ENCODE results near the gene PDZD11. TPM values are rescaled to one million over a fixed set of nuclear protein-coding genes. Genes with fewer than 3 reads are reported as not detected.

The PDZD11 gene
- total and polyA plus RNA-seq, 12 donors: 24.4 to 97.7 (median 46.2) TPM

DNA sequence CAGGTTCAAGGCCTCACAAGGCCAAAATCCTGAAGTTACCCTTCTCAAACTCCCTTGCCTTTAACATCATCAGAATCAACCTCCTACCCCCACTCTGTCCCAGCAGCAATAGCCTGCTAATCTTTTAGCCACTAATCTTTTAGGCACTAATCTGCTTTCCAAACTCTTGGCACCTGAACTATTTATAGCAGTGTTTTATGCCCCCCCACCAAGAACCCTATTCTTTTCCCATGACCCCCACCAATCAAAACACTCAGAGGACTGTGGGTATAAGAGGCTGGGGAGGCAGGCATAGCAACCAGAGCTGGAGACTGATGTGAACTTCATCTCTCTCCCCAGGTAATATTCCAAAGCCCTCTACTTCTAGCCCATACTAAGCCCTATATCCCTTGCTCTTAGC, 21.7 kb downstream of the PDZD11 start, which contains the start of gene ARR3:
Gene ARR3 (plus strand): TSS at position 301 of the 400 bp plus-strand sequence. CDS start 1,052 bp downstream, outside the sequence.
- Histone ChIP-seq H3K27me3 (no peaks in the 10 kb centered on the region), H3K36me3 (replicated peaks in 1 of 2) (no peaks in the 10 kb centered on the region), H3K4me3 (no peak within 1 kb of the TSS), H3K27ac (no peak within 1 kb of the TSS), H3K9me3 (replicated peaks in 1 of 3) (no peaks in the 10 kb centered on the region), H3K4me1 (replicated peaks in 1 of 2) (no peaks in the 10 kb centered on the region)
- TF ChIP-seq, protein P1, sequence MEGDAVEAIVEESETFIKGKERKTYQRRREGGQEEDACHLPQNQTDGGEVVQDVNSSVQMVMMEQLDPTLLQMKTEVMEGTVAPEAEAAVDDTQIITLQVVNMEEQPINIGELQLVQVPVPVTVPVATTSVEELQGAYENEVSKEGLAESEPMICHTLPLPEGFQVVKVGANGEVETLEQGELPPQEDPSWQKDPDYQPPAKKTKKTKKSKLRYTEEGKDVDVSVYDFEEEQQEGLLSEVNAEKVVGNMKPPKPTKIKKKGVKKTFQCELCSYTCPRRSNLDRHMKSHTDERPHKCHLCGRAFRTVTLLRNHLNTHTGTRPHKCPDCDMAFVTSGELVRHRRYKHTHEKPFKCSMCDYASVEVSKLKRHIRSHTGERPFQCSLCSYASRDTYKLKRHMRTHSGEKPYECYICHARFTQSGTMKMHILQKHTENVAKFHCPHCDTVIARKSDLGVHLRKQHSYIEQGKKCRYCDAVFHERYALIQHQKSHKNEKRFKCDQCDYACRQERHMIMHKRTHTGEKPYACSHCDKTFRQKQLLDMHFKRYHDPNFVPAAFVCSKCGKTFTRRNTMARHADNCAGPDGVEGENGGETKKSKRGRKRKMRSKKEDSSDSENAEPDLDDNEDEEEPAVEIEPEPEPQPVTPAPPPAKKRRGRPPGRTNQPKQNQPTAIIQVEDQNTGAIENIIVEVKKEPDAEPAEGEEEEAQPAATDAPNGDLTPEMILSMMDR (IDR thresholded peaks at IDR 0.05): no peak
- TF ChIP-seq POLR2A (IDR thresholded peaks at IDR 0.05): no peak
- intact Hi-C loops (cut with DNase I): no loop called here
- DNase-seq: no peak

DNA sequence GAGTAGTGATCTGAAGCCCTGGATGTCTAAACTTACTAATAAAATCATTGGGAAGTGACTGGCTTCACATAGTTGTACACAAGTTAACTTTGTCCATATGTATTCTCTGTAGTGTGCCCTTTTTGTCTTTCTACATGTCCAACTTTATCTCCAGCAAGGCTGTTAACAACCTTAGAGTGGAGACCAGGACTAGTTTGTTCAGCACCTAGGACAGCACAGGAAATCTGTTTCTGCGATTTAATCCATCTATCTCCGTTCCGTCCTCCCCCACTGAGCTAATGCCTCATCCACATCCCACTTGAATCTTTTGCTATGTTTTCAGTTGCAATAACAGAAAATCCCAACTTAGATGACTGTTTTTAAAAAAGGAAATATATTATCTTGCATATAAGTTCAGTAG, 24.9 kb downstream of the PDZD11 start:
- Histone ChIP-seq H3K27me3 (no peaks in the 10 kb centered on the region), H3K9me3 (replicated peaks in 1 of 3) (no peaks in the 10 kb centered on the region), H3K27ac (no peak overlapping the region), H3K4me3 (no peak overlapping the region), H3K4me1 (replicated peaks in 1 of 2) (no peaks in the 10 kb centered on the region), H3K36me3 (replicated peaks in 1 of 2) (no peaks in the 10 kb centered on the region)
- WGBS, 4 donors: 53 to 77% (median 57%) methylated on average over 3 of the region's 3 CpGs
- intact Hi-C loops (cut with DNase I): no loop called here
- no peak for TF ChIP-seq POLR2A (IDR thresholded peaks at IDR 0.05)
- TF ChIP-seq, protein P1 (IDR thresholded peaks at IDR 0.05): no peak
- no peak for DNase-seq

DNA sequence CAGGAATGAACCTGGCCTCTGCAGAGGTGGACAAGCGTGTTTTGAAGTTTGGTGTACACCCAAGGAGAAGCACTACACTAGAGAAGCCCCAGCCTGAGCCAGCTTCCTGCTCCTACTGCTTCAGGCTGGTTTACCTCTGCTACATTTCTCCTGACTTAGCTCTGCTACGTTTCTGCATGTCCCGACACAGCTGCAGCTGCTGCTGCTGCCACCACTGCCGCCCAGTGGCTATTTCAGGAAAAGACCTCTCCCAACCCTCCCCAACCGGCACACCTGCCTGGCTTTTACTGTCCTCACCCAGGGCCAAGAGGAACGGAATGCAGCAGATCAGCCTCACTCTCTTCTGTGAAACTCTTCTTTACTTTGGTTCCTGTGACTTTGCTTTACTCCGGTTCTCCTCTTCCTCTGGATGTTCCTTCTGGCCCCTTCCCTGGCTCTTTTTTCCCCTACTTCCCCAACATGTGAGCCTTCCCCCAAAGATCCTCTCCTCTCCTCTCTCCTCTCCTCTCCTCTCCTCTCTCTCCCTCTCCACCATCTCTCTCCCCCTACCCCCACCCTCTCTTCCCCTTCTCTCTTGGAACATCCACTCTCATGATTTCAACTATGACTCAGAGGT, 26.7 kb downstream of the PDZD11 start:
- Histone ChIP-seq H3K27me3 (peaks cover 4% of the 10 kb centered on the region), H3K4me3 (no peak overlapping the region), H3K36me3 (replicated peaks in 1 of 2) (no peaks in the 10 kb centered on the region), H3K9me3 (replicated peaks in 1 of 3) (no peaks in the 10 kb centered on the region), H3K27ac (no peak overlapping the region), H3K4me1 (replicated peaks in 1 of 2) (no peaks in the 10 kb centered on the region)
- intact Hi-C loops (cut with DNase I): no loop called here
- WGBS, 4 donors: 20 to 29% (median 22%) methylated on average over 7 of the region's 7 CpGs
- TF ChIP-seq POLR2A (IDR thresholded peaks at IDR 0.05): no peak
- TF ChIP-seq, protein P1 (IDR thresholded peaks at IDR 0.05): peak in 5 of 6 experiments; percentile 18 to 46 (median 40)
- peak in 5 of 7 donors; percentile 21 to 51 (median 29) for DNase-seq

DNA sequence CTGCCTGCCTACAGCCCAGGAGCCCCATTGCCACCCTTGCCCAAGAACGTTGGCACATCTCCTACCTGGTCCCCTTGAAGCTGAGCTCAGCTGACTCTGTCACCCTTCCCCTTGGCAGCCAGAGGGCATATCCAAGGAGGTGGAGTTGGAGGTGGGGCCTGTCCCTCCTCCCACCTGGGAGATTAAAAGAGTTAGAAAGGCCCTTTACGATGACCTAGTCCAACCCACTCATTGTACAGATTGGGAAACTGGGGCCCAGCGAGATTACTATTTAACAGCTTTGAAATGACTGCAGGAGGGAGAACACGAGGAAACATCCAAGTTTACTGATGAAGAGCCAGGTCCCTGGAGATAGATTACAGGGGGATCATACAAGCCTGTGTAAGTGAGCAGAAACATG, 29.6 kb downstream of the PDZD11 start, which contains the start of gene P2RY4:
Gene P2RY4 (minus strand): TSS at position 101 of the 400 bp plus-strand sequence. CDS start 580 bp downstream, outside the sequence.
- peaks cover 5% of the 10 kb centered on the region for H3K27me3 ChIP-seq
- no peaks in the 10 kb centered on the region for H3K9me3 ChIP-seq (replicated peaks in 1 of 3)
- H3K4me1 ChIP-seq (replicated peaks in 1 of 2): no peaks in the 10 kb centered on the region
- DNase-seq: no peak
- 53 to 84% (median 68%) methylated on average over 3 to 4 of the region's 4 CpGs for WGBS, 4 donors
- H3K27ac ChIP-seq: no peak within 1 kb of the TSS
- TF ChIP-seq POLR2A (IDR thresholded peaks at IDR 0.05): no peak
- TF ChIP-seq, protein P1 (IDR thresholded peaks at IDR 0.05): no peak
- intact Hi-C loops (cut with DNase I): no loop called here
- no peak within 1 kb of the TSS for H3K4me3 ChIP-seq
- H3K36me3 ChIP-seq (replicated peaks in 1 of 2): no peaks in the 10 kb centered on the region

All from adrenal gland (tissue), 12 donors.